HG03432 (cell line): ENCODE measurements around the gene ENPP1.

Experiments used
- ATAC-seq: cut with Tn5 transposase; IDR thresholded peaks from one replicate; pipeline ENCODE4 v1.9.1; 2021; ENCODE audit warnings: mild to moderate bottlenecking, moderate library complexity; ENCODE audit not compliant: unreplicated experiment

The ENPP1 gene

GRCh38 chr6:131807644-131808459 is at the start of gene ENPP1:
ENPP1 (plus strand) TSS chr6:131808020; CDS start chr6:131808036, 16 bp downstream.
- peak; percentile 73 for ATAC-seq

GRCh38 chr6:131758920-131759319 is 48.9 kb upstream of the ENPP1 start:
- ATAC-seq, result no peak

- ATAC-seq, result no peak
Measured at GRCh38 chr6:131761060-131761761, 46.6 kb upstream of the ENPP1 start.

- ATAC-seq, result no peak
Measured at GRCh38 chr6:131761762-131762067, 46.1 kb upstream of the ENPP1 start.

- no peak for ATAC-seq
Measured at GRCh38 chr6:131762984-131763383, 44.8 kb upstream of the ENPP1 start.

GRCh38 chr6:131763749-131764148 is 44.1 kb upstream of the ENPP1 start:
- ATAC-seq, result no peak

GRCh38 chr6:131764350-131764749 is 43.5 kb upstream of the ENPP1 start:
- no peak for ATAC-seq

GRCh38 chr6:131765081-131765803 is 42.6 kb upstream of the ENPP1 start:
- no peak for ATAC-seq

- no peak for ATAC-seq
Measured at GRCh38 chr6:131765804-131766135, 42.0 kb upstream of the ENPP1 start.

GRCh38 chr6:131766631-131767030 is 41.2 kb upstream of the ENPP1 start:
- ATAC-seq, result no peak

GRCh38 chr6:131768964-131769363 is 38.9 kb upstream of the ENPP1 start:
- ATAC-seq, result no peak

- no peak for ATAC-seq
Measured at GRCh38 chr6:131769385-131770141, 38.3 kb upstream of the ENPP1 start.

- ATAC-seq, result no peak
Measured at GRCh38 chr6:131770776-131771175, 37.0 kb upstream of the ENPP1 start.

- ATAC-seq, result no peak
Measured at GRCh38 chr6:131773284-131773950, 34.4 kb upstream of the ENPP1 start.

GRCh38 chr6:131775886-131776285 is 31.9 kb upstream of the ENPP1 start:
- no peak for ATAC-seq

GRCh38 chr6:131776985-131777384 is 30.8 kb upstream of the ENPP1 start:
- ATAC-seq, result no peak

GRCh38 chr6:131778169-131778568 is 29.7 kb upstream of the ENPP1 start:
- ATAC-seq, result no peak

- ATAC-seq, result no peak
Measured at GRCh38 chr6:131779304-131779703, 28.5 kb upstream of the ENPP1 start.

GRCh38 chr6:131780600-131780999 is 27.2 kb upstream of the ENPP1 start:
- ATAC-seq, result no peak

GRCh38 chr6:131781687-131782086 is 26.1 kb upstream of the ENPP1 start:
- no peak for ATAC-seq

- no peak for ATAC-seq
Measured at GRCh38 chr6:131782764-131783163, 25.1 kb upstream of the ENPP1 start.
